Measurements from ENCODE around the gene RASA3.

DNA sequence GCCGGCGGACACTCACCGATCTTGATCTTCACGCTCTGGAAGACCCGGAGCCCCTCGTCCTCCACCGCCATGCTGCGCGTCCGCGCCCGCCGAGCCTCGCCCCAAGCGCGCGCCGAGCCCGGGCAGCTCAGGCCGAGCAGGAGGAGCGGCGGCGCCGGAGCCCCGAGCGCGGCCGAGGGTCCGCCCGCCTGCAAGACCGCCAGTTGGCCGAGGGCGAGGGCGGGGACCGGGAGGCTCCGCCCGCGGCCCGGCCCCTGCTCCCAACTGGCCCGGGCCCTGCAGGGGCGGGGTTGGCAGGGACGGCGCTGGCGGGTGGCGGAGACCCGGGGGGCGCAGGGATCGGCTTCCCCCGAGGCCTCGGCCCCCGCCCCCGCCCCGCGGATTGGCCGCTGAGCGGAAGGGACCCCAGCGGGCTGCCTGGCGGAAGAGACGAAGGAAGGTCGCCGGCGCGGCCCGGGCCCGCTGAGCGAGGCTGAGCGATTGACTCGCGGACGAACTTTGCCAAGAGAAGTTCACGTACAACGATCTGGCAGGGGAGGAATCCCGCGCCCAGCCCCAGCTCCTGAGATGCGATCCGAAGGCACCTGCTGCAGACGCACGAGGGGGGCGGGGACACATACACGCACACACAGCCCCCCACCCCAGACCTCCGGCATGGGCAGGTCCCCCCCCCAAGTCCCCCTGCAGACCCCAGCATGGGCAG, at the start of gene RASA3:
- TF ChIP-seq, protein P1, sequence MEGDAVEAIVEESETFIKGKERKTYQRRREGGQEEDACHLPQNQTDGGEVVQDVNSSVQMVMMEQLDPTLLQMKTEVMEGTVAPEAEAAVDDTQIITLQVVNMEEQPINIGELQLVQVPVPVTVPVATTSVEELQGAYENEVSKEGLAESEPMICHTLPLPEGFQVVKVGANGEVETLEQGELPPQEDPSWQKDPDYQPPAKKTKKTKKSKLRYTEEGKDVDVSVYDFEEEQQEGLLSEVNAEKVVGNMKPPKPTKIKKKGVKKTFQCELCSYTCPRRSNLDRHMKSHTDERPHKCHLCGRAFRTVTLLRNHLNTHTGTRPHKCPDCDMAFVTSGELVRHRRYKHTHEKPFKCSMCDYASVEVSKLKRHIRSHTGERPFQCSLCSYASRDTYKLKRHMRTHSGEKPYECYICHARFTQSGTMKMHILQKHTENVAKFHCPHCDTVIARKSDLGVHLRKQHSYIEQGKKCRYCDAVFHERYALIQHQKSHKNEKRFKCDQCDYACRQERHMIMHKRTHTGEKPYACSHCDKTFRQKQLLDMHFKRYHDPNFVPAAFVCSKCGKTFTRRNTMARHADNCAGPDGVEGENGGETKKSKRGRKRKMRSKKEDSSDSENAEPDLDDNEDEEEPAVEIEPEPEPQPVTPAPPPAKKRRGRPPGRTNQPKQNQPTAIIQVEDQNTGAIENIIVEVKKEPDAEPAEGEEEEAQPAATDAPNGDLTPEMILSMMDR (IDR thresholded peaks at IDR 0.05) = no peak
- TF ChIP-seq EZH2 (IDR thresholded peaks at IDR 0.05) (no peak), EZH2phosphoT487 (IDR thresholded peaks at IDR 0.05) (no peak)

Data from neural progenitor cell (in vitro differentiated cells).